ENCODE data around the gene CDC27. TPM values are rescaled to one million over a fixed set of nuclear protein-coding genes. Genes with fewer than 3 reads are reported as not detected.
A peak's percentile ranks its signal among the peaks of the same experiment; 100 is the strongest.

The CDC27 gene
- total and polyA plus RNA-seq, 2 donors (not counting 1 experiment from before 2014, with no cell fraction given), result 20.5 to 90.7 TPM

DNA sequence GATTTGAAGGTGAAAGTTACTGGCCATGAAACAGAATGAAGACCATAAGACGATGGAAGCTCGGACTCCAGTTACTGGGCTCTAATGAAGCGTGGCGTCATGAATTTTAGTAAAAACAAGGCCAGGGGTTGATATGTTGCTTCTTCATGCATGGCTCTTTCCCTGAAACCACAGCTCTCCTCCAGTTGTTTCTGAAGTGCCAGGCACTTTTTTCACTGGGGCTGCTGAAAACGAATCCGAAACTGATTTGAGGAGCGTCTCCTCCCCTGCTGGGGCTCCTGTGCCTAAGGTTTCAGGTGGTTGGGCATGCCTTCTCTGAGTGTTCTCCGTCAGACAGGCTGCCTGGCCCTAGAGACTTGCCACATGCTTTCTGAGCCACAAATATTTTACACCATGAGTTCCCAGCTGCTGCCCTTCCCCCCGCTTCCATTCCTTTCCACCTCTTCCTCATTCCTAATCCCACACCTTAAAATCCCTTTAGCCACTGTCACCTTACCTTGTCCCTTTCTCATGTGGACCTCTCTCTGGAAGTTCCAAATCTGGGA is 16.4 kb upstream of the CDC27 start:
- CTCF ChIA-PET, result interaction anchor here (1.1 to 6.3 kb wide), 7 partner anchors 14 to 109 kb away, joined by 3 to 37 read pairs (median 4); partner anchors contain the start of gene CDC27
- POLR2A ChIA-PET, result interaction anchor here (0.6 to 1.6 kb wide), 5 partner anchors 12 to 118 kb away, joined by 3 to 8 read pairs (median 6); partner anchors contain the start of genes CDC27 and EFCAB13

More for the DNA sequence above, 16.4 kb upstream of the CDC27 start:
- no peaks in the 10 kb centered on the region for H4K20me1 ChIP-seq (ENCODE audit: control insufficient read depth, insufficient read depth, low read length, poor library complexity, severe bottlenecking)
- no peaks in the 10 kb centered on the region for H3K79me2 ChIP-seq (ENCODE audit: control insufficient read depth, insufficient read depth, low read length)
- Mint-ChIP-seq H3K4me3 (peak overlapping the region; percentile 87), H3K9me3 (ENCODE audit: insufficient read depth) (no peaks in the 10 kb centered on the region), H3K27ac (peak overlapping the region; percentile 99), H3K27me3 (no peaks in the 10 kb centered on the region), H3K4me1 (peaks cover 73% of the 10 kb centered on the region)
- H3K27ac ChIP-seq (ENCODE audit: low read length in 2 of 2), result peak overlapping the region; percentile 96 to 97
- peak overlapping the region; percentile 30 to 56 (median 45) for H3K4me3 ChIP-seq (ENCODE audit: control extremely low read depth in 1 of 5, extremely low read depth in 1 of 5, insufficient read depth in 1 of 5, low read depth in 2 of 5, low read length in 4 of 5)
- TF ChIP-seq EZH2 (IDR thresholded peaks at IDR 0.05; ENCODE audit: borderline replicate concordance, insufficient read depth, low read depth, low read length, poor library complexity, severe bottlenecking), result no peak
- TF ChIP-seq, protein P1, sequence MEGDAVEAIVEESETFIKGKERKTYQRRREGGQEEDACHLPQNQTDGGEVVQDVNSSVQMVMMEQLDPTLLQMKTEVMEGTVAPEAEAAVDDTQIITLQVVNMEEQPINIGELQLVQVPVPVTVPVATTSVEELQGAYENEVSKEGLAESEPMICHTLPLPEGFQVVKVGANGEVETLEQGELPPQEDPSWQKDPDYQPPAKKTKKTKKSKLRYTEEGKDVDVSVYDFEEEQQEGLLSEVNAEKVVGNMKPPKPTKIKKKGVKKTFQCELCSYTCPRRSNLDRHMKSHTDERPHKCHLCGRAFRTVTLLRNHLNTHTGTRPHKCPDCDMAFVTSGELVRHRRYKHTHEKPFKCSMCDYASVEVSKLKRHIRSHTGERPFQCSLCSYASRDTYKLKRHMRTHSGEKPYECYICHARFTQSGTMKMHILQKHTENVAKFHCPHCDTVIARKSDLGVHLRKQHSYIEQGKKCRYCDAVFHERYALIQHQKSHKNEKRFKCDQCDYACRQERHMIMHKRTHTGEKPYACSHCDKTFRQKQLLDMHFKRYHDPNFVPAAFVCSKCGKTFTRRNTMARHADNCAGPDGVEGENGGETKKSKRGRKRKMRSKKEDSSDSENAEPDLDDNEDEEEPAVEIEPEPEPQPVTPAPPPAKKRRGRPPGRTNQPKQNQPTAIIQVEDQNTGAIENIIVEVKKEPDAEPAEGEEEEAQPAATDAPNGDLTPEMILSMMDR (IDR thresholded peaks at IDR 0.05), result no peak
- H3K9me3 ChIP-seq (ENCODE audit: control extremely low read depth in 1 of 3, control insufficient read depth in 2 of 3, insufficient read depth in 1 of 3, low read length in 2 of 3), result no peaks in the 10 kb centered on the region
- WGBS (ENCODE audit: insufficient coverage), result 11% methylated on average over 9 of the region's 9 CpGs
- DNase-seq, result peak; percentile 87
- H3K4me2 ChIP-seq (replicated peaks; ENCODE audit: low read depth, low read length, poor library complexity, severe bottlenecking), result peak overlapping the region; percentile 74
- ATAC-seq (ENCODE audit: low read depth), result peak; percentile 69
- peaks cover 67 to 74% of the 10 kb centered on the region in 2 donors for H3K4me1 ChIP-seq (ENCODE audit: control insufficient read depth in 2 of 2, insufficient read depth in 2 of 2, low read length in 2 of 2)
- intact Hi-C loops (cut with micrococcal nuclease), result loop anchor here (1.0 kb wide), 3 partner anchors 16 to 119 kb away; partner anchors contain the start of gene CDC27
- H3K27me3 ChIP-seq (replicated peaks in 1 of 4; ENCODE audit: control extremely low read depth in 1 of 4, control insufficient read depth in 3 of 4, insufficient read depth in 4 of 4, low read length in 3 of 4), result no peaks in the 10 kb centered on the region
- no peaks in the 10 kb centered on the region for H3K36me3 ChIP-seq (replicated peaks in 1 of 2; ENCODE audit: control extremely low read depth in 1 of 2, control insufficient read depth in 1 of 2, extremely low read depth in 1 of 2, insufficient read depth in 2 of 2, low read length in 1 of 2)
- H3K9ac ChIP-seq (ENCODE audit: low read length), result peak overlapping the region; percentile 66
- peak overlapping the region; percentile 73 for H2AFZ ChIP-seq (ENCODE audit: insufficient read depth, low read depth, low read length, poor library complexity, severe bottlenecking)

All from B cell (primary cell).